ENCODE results near the gene LGI4. TPM values are rescaled to one million over a fixed set of nuclear protein-coding genes. Genes with fewer than 3 reads are reported as not detected.

Gene LGI4
- total RNA-seq, 1 experiment from 2014 or later = 3.2 TPM

DNA sequence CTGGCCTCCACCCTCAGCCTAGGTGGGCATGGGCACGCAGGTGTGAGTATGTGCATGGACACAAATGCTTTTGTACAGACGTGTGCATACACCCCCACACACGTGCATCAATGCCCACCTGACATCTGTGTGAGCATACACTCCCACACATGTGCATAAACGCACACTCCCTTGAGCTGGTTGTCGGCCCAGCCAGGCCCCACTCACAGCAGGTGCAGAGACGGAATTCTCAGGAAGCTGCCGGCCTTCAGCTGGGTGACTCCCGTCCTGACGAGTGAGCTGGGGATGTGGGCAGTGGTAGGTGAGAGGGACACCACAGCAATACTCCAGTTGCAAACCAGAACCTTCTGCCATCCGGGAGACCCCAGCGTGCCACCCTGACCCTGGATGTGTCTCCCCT is 1.0 kb downstream of the LGI4 start:
- no peak overlapping the region for H4K5ac ChIP-seq (ENCODE audit: insufficient read length, low read depth, low read length)
- H3K4me1 Mint-ChIP-seq = peaks cover 9 to 16% of the 10 kb centered on the region in 2 experiments

More for the DNA sequence above, 1.0 kb downstream of the LGI4 start:
- H3K79me1 ChIP-seq (ENCODE audit: insufficient read depth, low read depth, low read length, poor library complexity, severe bottlenecking) = no peaks in the 10 kb centered on the region
- no peak overlapping the region for H3T11ph ChIP-seq (ENCODE audit: low read length)
- no peaks in the 10 kb centered on the region; the same call in 1 of the 2 replicates for H3K27me3 ChIP-seq (ENCODE audit: insufficient read depth, low read length)
- WGBS (ENCODE audit: extremely low coverage, insufficient read length, low lambda C conversion rate) = no CpG with 5 or more reads among the region's 11 CpGs
- H3K18ac ChIP-seq (ENCODE audit: insufficient read length, low read depth, low read length) = no peak overlapping the region
- no peak overlapping the region for H3K56ac ChIP-seq (ENCODE audit: insufficient read length, low read depth, low read length)
- H2BK12ac ChIP-seq (ENCODE audit: insufficient read length, low read depth, low read length) = no peak overlapping the region
- TF ChIP-seq CTCF (conservative IDR thresholded peaks at IDR 0.05) = no peak
- H4K8ac ChIP-seq (replicated peaks; ENCODE audit: insufficient read length, low read depth, low read length) = no peak overlapping the region
- Mint-ChIP-seq H3K9me3 (no peaks in the 10 kb centered on the region; a peak in 1 of 5 replicates), H3K27me3 (ENCODE audit: low read depth) (peaks cover 17% of the 10 kb centered on the region), H3K4me3 (no peak overlapping the region), H3K27ac (no peak overlapping the region), H3K36me3 (ENCODE audit: insufficient read depth in 1 of 3, low read depth in 3 of 3) (peaks cover 0 to under 1% (median 0%) of the 10 kb centered on the region in 3 experiments; a peak in 1 of 7 replicates)
- H3K4me2 ChIP-seq (ENCODE audit: insufficient read depth, insufficient read length, low read length) = no peak overlapping the region
- H3K9me3 ChIP-seq (ENCODE audit: control insufficient read depth, low read depth, low read length) = no peaks in the 10 kb centered on the region
- no peak overlapping the region for H3K9ac ChIP-seq (ENCODE audit: extremely low read depth, insufficient read length, low read length)
- H2BK20ac ChIP-seq (ENCODE audit: low read depth, low read length, poor library complexity, severe bottlenecking) = no peak overlapping the region
- H4K91ac ChIP-seq (ENCODE audit: insufficient read length, low read depth, low read length) = no peak overlapping the region
- no peak overlapping the region; the same call in 1 of the 2 replicates for H3K14ac ChIP-seq (ENCODE audit: insufficient read depth, low read length)
- no peak overlapping the region for H3K23ac ChIP-seq (ENCODE audit: insufficient read length, low read depth, low read length)
- H3K4ac ChIP-seq (ENCODE audit: low read depth, low read length) = no peak overlapping the region
- DNase-seq = no peak
- H4K20me1 ChIP-seq (ENCODE audit: control insufficient read depth, insufficient read depth, insufficient read length) = no peaks in the 10 kb centered on the region
- no peak overlapping the region for H3K27ac ChIP-seq (ENCODE audit: insufficient read length, low read depth, low read length)
- no peak overlapping the region for H2BK5ac ChIP-seq (ENCODE audit: insufficient read length, low read length)
- H3K23me2 ChIP-seq (ENCODE audit: insufficient read length, low read depth, low read length, poor library complexity, severe bottlenecking) = no peaks in the 10 kb centered on the region
- H3K4me1 ChIP-seq (ENCODE audit: insufficient read depth, low read length) = no peaks in the 10 kb centered on the region
- no peaks in the 10 kb centered on the region for H3K79me2 ChIP-seq (ENCODE audit: insufficient read depth, low read length)
- H2BK120ac ChIP-seq (ENCODE audit: low read depth, low read length, poor library complexity, severe bottlenecking) = no peak overlapping the region
- H2AK5ac ChIP-seq (ENCODE audit: insufficient read length, low read length) = no peak overlapping the region
- H2AFZ ChIP-seq (ENCODE audit: low read length) = no peak overlapping the region
- H2BK15ac ChIP-seq (ENCODE audit: low read depth, low read length) = no peak overlapping the region
